Measurements from ENCODE around the gene PARG. TPM values are rescaled to one million over a fixed set of nuclear protein-coding genes. Genes with fewer than 3 reads are reported as not detected.
"Not testable (repeated sequence)": the region's sequence is repeated elsewhere in the genome, so short reads cannot be mapped to it uniquely, and the experiment has no call there.

PARG gene
- total RNA-seq, 1 donor from 2014 or later, result 24.2 TPM

GRCh38 chr10:49784681-49785080 is 157.1 kb downstream of the PARG start:
- H3K27ac ChIP-seq, result no peak overlapping the region
- ATAC-seq (no peak), DNase-seq (no peak)
- no peaks in the 10 kb centered on the region for H3K4me1 ChIP-seq
- no peaks in the 10 kb centered on the region for H3K36me3 ChIP-seq
- no peaks in the 10 kb centered on the region for H3K27me3 ChIP-seq (ENCODE audit: low read depth)
- intact Hi-C loops (cut with DNase I), result no loop called here
- no peak for TF ChIP-seq CTCF (IDR thresholded peaks at IDR 0.05)
- H3K4me3 ChIP-seq, result no peak overlapping the region
- no peaks in the 10 kb centered on the region for H3K9me3 ChIP-seq

- intact Hi-C loops (cut with DNase I), result no loop called here
- Histone ChIP-seq H3K4me3 (no peak overlapping the region), H3K36me3 (no peaks in the 10 kb centered on the region), H3K9me3 (no peaks in the 10 kb centered on the region), H3K4me1 (no peaks in the 10 kb centered on the region), H3K27ac (no peak overlapping the region), H3K27me3 (ENCODE audit: low read depth) (no peaks in the 10 kb centered on the region)
- DNase-seq, result no peak
- no peak for TF ChIP-seq CTCF (IDR thresholded peaks at IDR 0.05)
- ATAC-seq, result no peak
Measured at GRCh38 chr10:49783645-49784044, 158.2 kb downstream of the PARG start.

- no peak for DNase-seq
- no peak overlapping the region for H3K4me3 ChIP-seq
- no peak for TF ChIP-seq CTCF (IDR thresholded peaks at IDR 0.05)
- H3K36me3 ChIP-seq, result no peaks in the 10 kb centered on the region
- ATAC-seq, result no peak
- no peaks in the 10 kb centered on the region for H3K4me1 ChIP-seq
- intact Hi-C loops (cut with DNase I), result no loop called here
- no peaks in the 10 kb centered on the region for H3K9me3 ChIP-seq
- H3K27ac ChIP-seq, result no peak overlapping the region
- H3K27me3 ChIP-seq (ENCODE audit: low read depth), result no peaks in the 10 kb centered on the region
Measured at GRCh38 chr10:49781247-49781646, 160.6 kb downstream of the PARG start.

GRCh38 chr10:49778197-49778596 is 163.6 kb downstream of the PARG start:
- H3K36me3 ChIP-seq, result no peaks in the 10 kb centered on the region
- TF ChIP-seq CTCF (IDR thresholded peaks at IDR 0.05), result no peak
- ATAC-seq (no peak), DNase-seq (no peak)
- no peaks in the 10 kb centered on the region for H3K9me3 ChIP-seq
- H3K27ac ChIP-seq, result no peak overlapping the region
- H3K4me3 ChIP-seq, result no peak overlapping the region
- intact Hi-C loops (cut with DNase I), result no loop called here
- H3K27me3 ChIP-seq (ENCODE audit: low read depth), result no peaks in the 10 kb centered on the region
- no peaks in the 10 kb centered on the region for H3K4me1 ChIP-seq

GRCh38 chr10:49776851-49777250 is 165.0 kb downstream of the PARG start:
- DNase-seq (no peak), ATAC-seq (no peak)
- intact Hi-C loops (cut with DNase I), result no loop called here
- no peak overlapping the region for H3K4me3 ChIP-seq
- no peaks in the 10 kb centered on the region for H3K36me3 ChIP-seq
- no peaks in the 10 kb centered on the region for H3K9me3 ChIP-seq
- H3K4me1 ChIP-seq, result no peaks in the 10 kb centered on the region
- peaks cover 3% of the 10 kb centered on the region for H3K27me3 ChIP-seq (ENCODE audit: low read depth)
- TF ChIP-seq CTCF (IDR thresholded peaks at IDR 0.05), result no peak
- no peak overlapping the region for H3K27ac ChIP-seq

GRCh38 chr10:49775014-49775413 is 166.8 kb downstream of the PARG start:
- H3K36me3 ChIP-seq, result no peaks in the 10 kb centered on the region
- TF ChIP-seq CTCF (IDR thresholded peaks at IDR 0.05), result no peak
- DNase-seq (no peak), ATAC-seq (no peak)
- H3K4me3 ChIP-seq, result no peak overlapping the region
- H3K9me3 ChIP-seq, result no peaks in the 10 kb centered on the region
- H3K27ac ChIP-seq, result no peak overlapping the region
- intact Hi-C loops (cut with DNase I), result no loop called here
- H3K27me3 ChIP-seq (ENCODE audit: low read depth), result peaks cover 14% of the 10 kb centered on the region
- no peaks in the 10 kb centered on the region for H3K4me1 ChIP-seq

GRCh38 chr10:49772944-49773343 is 168.9 kb downstream of the PARG start:
- peaks cover 35% of the 10 kb centered on the region for H3K27me3 ChIP-seq (ENCODE audit: low read depth)
- H3K27ac ChIP-seq; H3K9me3 ChIP-seq; DNase-seq; ATAC-seq; H3K4me3 ChIP-seq; H3K36me3 ChIP-seq; H3K4me1 ChIP-seq; intact Hi-C loops (cut with DNase I): not testable (repeated sequence)

- ATAC-seq; H3K4me3 ChIP-seq; H3K9me3 ChIP-seq; H3K36me3 ChIP-seq; H3K27ac ChIP-seq; H3K4me1 ChIP-seq; DNase-seq; intact Hi-C loops (cut with DNase I): not testable (repeated sequence)
- H3K27me3 ChIP-seq (ENCODE audit: low read depth), result peaks cover 49% of the 10 kb centered on the region
Measured at GRCh38 chr10:49771046-49771445, 170.8 kb downstream of the PARG start.
